NB4 (cell line): ENCODE measurements around the gene ZYX.
"Not testable (repeated sequence)": the region's sequence is repeated elsewhere in the genome, so short reads cannot be mapped to it uniquely, and the experiment has no call there.

Experiments
- DNase-seq: peaks from one replicate; pipeline ENCODE4 v3.0.0; 2010; ENCODE audit warnings: low read depth
- H3K4me3 ChIP-seq: one replicate; pipeline ENCODE4 v1.5.1; 2011; ENCODE audit warnings: mild to moderate bottlenecking, low read depth, low read length, moderate library complexity
- CTCF ChIP-seq: IDR thresholded peaks from one replicate; pipeline ENCODE4 v1.5.1; 2012; ENCODE audit warnings: low read depth, low read length
- MAX ChIP-seq: IDR thresholded peaks from 2 replicates; pipeline ENCODE4 v1.6.1; 2011; ENCODE audit warnings: low read depth, low read length
- MYC ChIP-seq: IDR thresholded peaks from 2 replicates; pipeline ENCODE4 v1.6.1; 2011; ENCODE audit warnings: low read depth, low read length
- POLR2A ChIP-seq: IDR thresholded peaks from 2 replicates; pipeline ENCODE4 v1.6.1; 2011; ENCODE audit warnings: mild to moderate bottlenecking; ENCODE audit not compliant: insufficient read length; ENCODE audit errors: extremely low read depth

The ZYX gene

GRCh38 chr7:143408252-143408685, 27.1 kb downstream of the ZYX start:
- no peak for TF ChIP-seq MAX
- no peak for TF ChIP-seq POLR2A
- TF ChIP-seq MYC, result no peak
- no peak for TF ChIP-seq CTCF
- DNase-seq, result no peak
- H3K4me3 ChIP-seq, result peak overlapping the region; percentile 64

- TF ChIP-seq MAX, result no peak
- TF ChIP-seq POLR2A, result no peak
- peak; percentile 44 for TF ChIP-seq CTCF
- TF ChIP-seq MYC, result no peak
- peak; percentile 60 for DNase-seq
- peak within 1 kb of the TSS; percentile 64 for H3K4me3 ChIP-seq
These were observed 27.8 kb downstream of the ZYX start, which contains the start of gene EPHA1 for GRCh38 chr7:143408686-143409561. Gene EPHA1 (minus strand): TSS chr7:143408856. CDS start chr7:143408805, 51 bp downstream.

- TF ChIP-seq MAX, result peak; percentile 35; the same call in 1 of the 2 replicates
- TF ChIP-seq POLR2A, result no peak
- peak; percentile 98 for DNase-seq
- H3K4me3 ChIP-seq, result peak overlapping the region; percentile 30
These were observed 29.4 kb downstream of the ZYX start for GRCh38 chr7:143410521-143411004.

GRCh38 chr7:143411976-143412708, 31.0 kb downstream of the ZYX start:
- H3K4me3 ChIP-seq, result no peak overlapping the region
- peak; percentile 93 for DNase-seq
- TF ChIP-seq MYC (no peak), POLR2A (no peak), CTCF (no peak), MAX (no peak)

GRCh38 chr7:143413123-143413522, 32.0 kb downstream of the ZYX start:
- DNase-seq, result no peak
- no peak for TF ChIP-seq CTCF
- no peak for TF ChIP-seq MYC
- no peak for TF ChIP-seq POLR2A
- no peak for TF ChIP-seq MAX
- no peak overlapping the region for H3K4me3 ChIP-seq

- not testable (repeated sequence) for DNase-seq, H3K4me3 ChIP-seq
These were observed 34.1 kb downstream of the ZYX start for GRCh38 chr7:143415209-143415608.
